HG03103 (cell line): ENCODE results near the gene CACNA2D3.

Experiments
- ATAC-seq: cut with Tn5 transposase; IDR thresholded peaks from one replicate; pipeline ENCODE4 v1.9.1; 2021; ENCODE audit warnings: low read depth; ENCODE audit not compliant: unreplicated experiment

Gene CACNA2D3

DNA sequence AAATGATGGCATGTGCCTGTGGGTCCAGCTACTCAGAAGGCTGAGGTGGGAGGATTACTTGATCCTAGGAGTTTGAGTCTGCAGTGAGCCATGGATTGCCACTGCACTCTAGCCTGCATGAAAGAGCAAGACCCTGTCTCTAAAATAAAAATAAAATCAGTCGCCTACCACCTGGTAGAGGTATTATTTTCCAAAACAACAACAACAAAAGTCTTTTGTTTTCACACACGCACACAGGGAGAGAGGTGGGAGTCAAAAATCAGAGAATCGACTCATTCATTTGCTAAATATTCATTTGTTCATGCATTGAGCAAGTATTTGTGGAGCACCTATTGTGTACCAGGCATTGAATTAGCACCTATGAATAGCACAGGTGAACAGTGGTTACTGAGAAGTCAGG is 587.4 kb downstream of the CACNA2D3 start:
- no peak for ATAC-seq

DNA sequence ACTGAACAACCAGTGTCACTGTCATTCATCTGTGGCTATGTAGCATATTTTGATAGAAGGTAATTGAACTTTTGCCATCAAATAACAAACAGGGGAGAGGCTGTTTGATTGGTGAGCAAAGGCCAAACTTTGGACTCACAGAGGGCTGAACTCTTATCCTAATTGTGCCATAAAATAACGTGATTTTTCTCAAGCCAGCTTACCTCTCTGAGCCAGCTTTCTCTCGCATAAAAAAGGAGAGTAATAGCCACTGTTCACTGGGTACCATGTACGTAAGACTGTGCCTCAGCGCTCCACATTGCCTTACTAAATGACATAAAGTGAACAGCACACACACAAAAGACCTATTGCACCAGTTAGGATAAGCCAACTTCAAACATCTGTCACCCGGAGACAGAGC is 588.6 kb downstream of the CACNA2D3 start:
- no peak for ATAC-seq

GRCh38 chr3:54712539-54712938 is 590.2 kb downstream of the CACNA2D3 start:
- ATAC-seq = no peak

- ATAC-seq = no peak
Measured at GRCh38 chr3:54713031-54713430, 590.7 kb downstream of the CACNA2D3 start.

DNA sequence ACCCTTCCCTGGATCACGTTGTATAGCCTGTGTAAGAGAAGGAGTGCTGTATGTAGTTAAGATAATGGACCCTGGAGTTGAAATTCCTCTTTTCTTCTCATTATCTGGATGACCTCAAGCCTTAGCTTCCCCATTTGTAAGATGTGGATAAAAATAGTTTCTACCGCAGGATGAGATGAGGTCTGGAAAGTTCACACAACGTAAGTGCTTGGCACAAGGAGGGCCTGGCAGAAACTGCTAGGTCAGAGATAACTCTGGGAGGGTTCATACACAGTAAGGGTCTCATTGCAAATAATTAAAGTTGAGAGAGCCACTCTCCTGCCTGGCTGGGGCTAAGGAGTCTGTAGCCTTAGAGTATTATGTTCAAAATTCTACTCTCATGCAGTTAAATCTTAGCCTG is 591.1 kb downstream of the CACNA2D3 start:
- ATAC-seq = no peak

GRCh38 chr3:54714035-54714434 is 591.7 kb downstream of the CACNA2D3 start:
- no peak for ATAC-seq

DNA sequence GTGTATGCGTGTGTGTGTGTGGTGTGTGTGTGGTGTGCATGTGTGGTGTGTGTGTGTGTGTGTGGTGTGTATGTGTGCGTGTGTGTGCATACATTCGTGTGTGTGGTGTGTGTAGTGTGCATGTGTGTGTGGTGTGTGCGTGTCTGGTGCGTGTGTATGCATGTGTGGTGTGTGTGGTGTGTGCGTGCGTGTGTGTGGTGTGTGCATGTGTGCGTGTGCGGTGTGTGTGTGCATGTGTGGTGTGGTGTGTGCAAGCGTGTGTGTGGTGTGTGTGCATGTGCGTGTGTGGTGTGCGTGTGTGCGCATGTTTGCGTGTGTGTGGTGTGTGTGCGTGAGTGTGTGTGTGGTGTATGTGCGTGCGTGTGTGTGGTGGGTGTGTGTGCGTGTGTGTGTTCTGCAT is 595.2 kb downstream of the CACNA2D3 start:
- no peak for ATAC-seq

- no peak for ATAC-seq
Measured at GRCh38 chr3:54719914-54720313, 597.6 kb downstream of the CACNA2D3 start.

- ATAC-seq = no peak
Measured at GRCh38 chr3:54720604-54721003, 598.3 kb downstream of the CACNA2D3 start.

GRCh38 chr3:54731732-54732445 is 609.5 kb downstream of the CACNA2D3 start:
- ATAC-seq = no peak

- no peak for ATAC-seq
Measured at GRCh38 chr3:54733106-54734006, 611.0 kb downstream of the CACNA2D3 start.

GRCh38 chr3:54736459-54736858 is 614.1 kb downstream of the CACNA2D3 start:
- ATAC-seq = no peak

GRCh38 chr3:54743755-54744154 is 621.4 kb downstream of the CACNA2D3 start:
- no peak for ATAC-seq

DNA sequence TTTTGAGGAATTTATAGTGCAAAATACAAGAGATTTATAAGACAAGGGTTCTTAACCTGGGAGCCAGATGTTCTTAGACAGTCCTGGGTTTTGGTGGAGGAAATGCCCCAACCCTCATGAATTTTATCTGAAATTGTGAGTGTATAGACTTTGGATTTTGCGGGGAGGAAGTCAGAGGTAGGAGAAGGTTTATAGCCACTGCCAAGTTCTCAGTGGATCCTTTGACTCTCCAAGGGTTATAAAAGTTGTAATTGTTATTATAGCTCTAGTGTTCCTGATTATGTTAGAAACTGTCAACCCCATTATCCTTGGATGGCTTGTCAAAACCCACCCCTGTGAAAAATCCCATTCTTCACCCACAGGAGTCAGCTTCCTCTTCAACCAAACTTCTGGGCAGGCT is 621.9 kb downstream of the CACNA2D3 start:
- no peak for ATAC-seq

GRCh38 chr3:54745843-54746242 is 623.5 kb downstream of the CACNA2D3 start:
- ATAC-seq = no peak

- no peak for ATAC-seq
Measured at GRCh38 chr3:54746722-54747121, 624.4 kb downstream of the CACNA2D3 start.

- no peak for ATAC-seq
Measured at GRCh38 chr3:54755756-54756155, 633.4 kb downstream of the CACNA2D3 start.

GRCh38 chr3:54756330-54756731 is 634.0 kb downstream of the CACNA2D3 start:
- no peak for ATAC-seq

- no peak for ATAC-seq
Measured at GRCh38 chr3:54758461-54758860, 636.1 kb downstream of the CACNA2D3 start.

- ATAC-seq = no peak
Measured at GRCh38 chr3:54759166-54759565, 636.8 kb downstream of the CACNA2D3 start.

GRCh38 chr3:54760201-54760600 is 637.8 kb downstream of the CACNA2D3 start:
- no peak for ATAC-seq

DNA sequence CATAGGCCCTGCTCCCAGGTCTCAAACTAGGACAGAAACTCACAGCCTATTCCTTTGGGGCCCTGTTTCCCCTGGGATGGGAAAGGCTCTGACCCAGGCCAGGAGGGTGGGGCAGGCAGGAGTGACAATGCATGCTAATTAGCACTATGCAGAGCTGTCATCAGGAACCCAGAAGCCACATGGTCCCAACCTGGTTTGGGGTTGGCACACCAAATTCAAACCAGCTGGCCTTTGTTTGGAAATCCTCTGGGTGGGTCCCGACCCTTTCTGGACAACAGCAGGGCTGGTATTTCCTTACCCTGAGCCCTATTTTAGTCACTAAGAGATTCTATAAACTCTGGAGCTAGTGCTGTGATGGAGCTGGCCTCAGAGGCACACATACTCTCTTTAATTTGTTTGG is 639.3 kb downstream of the CACNA2D3 start:
- no peak for ATAC-seq
